Tongue (tissue), 2 donors: ENCODE measurements around the gene KRTAP2-2. TPM values are rescaled to one million over a fixed set of nuclear protein-coding genes. Genes with fewer than 3 reads are reported as not detected.
A peak's percentile ranks its signal among the peaks of the same experiment; 100 is the strongest.
"Not testable (repeated sequence)": the region's sequence is repeated elsewhere in the genome, so short reads cannot be mapped to it uniquely, and the experiment has no call there.

Experiments
- DNase-seq: peaks from one replicate; pipeline ENCODE4 v3.0.0-alpha.2; 2015
- total RNA-seq: library from RNA; depleted of rRNA; stranded (reverse); fragments of >200 nt; gene quantifications from one replicate; pipeline ENCODE4 v1.2.3, GENCODE V29; 2014

The KRTAP2-2 gene
- total RNA-seq, 1 donor from 2014 or later: not detected

DNA sequence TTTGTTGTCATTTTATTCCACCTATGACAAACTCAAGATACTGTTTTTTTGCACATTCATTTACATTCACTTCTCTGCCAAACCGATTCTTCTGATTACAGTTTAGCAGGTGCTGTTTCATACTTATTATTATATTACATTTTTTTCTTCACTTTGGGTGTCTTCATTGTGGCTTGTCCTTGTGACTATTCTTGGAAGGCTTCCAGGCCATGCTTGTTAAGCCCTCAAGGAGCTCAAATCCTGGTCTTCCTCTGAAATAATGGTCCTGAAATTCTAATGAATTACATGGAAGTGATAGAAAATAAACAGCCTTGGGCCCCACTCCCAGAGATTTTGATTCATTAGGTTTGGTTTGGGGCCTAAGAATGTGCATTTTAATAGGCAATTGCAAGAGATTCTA is 9.3 kb upstream of the KRTAP2-2 start:
- no peak for DNase-seq

DNA sequence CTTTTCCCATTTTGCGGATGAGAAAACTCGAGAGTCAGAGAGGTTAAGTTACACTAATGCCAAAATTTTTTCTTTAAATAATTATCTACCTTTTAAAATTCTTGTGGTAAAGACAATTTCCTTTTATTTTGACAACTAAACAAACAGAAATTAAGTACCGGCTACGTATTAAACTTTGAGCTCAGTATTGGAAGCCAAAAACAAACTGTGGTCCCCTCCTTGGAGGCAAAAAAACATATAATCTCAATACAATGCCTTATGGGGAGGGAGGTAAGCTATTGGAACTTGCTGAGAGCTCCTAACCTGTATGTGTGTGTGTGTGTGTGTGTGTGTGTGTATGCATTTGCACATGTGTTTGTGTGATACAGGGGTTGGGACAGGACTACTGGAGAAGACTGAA is 8.4 kb upstream of the KRTAP2-2 start:
- no peak for DNase-seq

DNA sequence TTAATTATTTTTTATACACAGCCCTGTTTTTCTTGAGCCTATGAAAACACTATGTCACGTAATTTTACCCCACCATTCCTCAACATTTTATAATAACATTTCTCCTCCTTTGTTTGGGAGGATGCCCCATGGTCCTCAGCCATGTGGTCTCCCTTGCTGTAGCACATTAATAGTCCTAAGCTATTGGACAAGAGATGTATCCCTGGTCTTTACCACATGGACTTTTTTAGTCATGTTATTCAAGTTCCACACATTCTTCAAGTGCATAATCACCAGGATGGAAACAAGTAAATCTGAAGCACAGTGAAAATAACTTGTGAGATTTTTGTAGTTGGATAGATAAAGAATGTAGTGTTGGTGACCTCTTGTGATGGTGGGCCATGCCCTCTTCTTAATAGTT is 6.9 kb upstream of the KRTAP2-2 start:
- DNase-seq: no peak

DNA sequence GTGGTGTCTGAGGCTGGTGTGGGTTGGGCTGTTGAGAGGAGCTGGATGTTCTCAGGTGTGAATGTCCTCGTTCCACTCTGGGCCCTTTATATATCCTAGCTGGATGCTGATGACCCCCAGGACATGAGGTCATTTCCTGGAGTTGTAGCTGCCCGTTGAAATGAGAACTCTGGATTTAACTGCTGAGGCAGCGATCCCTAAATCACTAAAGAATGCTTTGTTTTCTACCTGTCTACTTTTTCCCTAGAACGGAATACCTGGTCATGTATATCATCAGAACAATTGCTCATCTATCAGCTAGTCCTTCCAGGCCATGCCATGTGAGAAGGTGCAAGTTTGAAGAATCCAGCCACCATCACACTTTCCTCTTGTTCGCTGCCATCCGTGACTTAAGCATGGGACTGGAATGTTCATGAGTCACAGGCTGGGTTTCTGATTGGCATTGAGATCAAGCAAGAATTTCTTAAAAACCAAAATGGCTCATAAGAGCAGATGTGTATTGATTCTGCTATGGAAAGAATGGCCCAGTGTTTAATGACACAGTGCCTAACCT is 5.1 kb upstream of the KRTAP2-2 start, which contains the start of gene KRTAP2-3:
KRTAP2-3 (minus strand) TSS at position 63 of the 553 bp plus-strand sequence. CDS start 64 bp downstream, outside the sequence.
- no peak for DNase-seq

DNA sequence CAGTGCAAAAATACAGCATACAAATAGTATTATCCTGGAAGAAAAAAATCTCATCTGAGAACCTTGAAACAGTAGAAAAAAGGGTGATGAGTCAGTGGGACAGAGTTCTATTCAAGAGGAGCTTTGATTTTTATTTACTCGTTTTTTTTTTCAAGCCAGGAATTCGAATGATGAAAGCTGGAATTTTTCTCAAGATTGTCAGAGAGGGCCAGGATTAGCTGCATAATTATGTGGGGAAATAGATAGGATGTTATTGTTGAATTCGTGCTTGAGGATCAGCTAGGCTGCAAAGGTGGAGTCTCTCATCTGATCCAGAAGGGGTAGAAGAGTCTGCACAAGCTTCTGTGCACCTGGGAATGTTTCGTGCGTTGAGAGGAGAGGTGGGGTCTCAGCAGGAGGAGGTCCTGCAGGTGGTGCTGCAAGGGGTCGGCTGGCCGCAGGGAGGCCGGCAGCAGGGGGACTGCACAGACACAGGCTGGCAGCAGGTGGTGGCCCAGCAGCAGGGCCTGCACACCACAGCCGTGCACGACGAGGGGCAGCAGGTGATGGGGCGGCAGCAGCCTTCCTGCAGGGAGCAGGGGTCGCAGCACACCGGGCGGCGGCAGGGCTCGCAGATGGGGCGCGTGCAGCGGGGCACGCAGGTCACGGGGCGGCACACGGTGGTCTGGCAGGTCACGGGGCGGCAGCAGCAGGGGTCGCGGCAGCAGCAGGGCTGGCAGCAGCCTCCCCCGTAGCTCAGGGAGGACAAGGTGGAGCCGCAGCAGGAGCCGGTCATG is 4.4 kb upstream of the KRTAP2-2 start:
- not testable (repeated sequence) for DNase-seq

DNA sequence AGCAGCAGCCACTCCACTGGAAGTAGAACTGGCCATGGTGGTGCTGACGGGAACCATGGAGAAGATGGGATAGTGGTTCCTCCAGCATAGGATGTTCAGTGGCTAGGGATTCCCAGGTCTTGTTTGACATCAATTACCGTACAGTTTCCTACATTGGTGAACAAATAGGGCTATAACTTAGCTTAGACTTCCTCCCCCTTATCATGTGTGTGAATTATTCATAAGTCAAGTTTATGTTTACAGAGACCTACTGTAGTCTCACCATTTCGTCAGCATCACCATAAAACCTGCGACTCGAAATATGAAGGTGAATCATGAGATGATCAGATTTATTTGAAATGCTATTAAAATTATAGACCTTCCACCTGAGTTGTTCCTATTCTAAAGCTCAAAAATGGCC is 3.7 kb upstream of the KRTAP2-2 start:
- DNase-seq: no peak

DNA sequence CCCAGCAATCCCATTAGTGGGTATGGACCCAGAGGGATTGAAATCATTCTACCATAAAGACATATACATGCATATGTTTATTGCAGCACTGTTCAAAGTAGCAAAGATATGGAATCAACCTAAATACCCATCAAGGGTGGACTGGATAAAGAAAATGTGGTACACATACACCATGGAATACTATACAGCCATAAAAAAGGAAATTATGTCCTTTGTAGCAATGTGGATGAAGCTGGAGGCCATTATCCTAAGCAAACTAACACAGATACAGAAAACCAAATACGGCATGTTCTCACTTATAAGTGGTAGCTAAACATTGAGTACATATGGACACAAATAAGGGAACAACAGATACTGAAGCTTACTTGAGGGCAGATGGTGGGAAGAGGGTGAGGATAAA is 2.5 kb upstream of the KRTAP2-2 start:
- no peak for DNase-seq

DNA sequence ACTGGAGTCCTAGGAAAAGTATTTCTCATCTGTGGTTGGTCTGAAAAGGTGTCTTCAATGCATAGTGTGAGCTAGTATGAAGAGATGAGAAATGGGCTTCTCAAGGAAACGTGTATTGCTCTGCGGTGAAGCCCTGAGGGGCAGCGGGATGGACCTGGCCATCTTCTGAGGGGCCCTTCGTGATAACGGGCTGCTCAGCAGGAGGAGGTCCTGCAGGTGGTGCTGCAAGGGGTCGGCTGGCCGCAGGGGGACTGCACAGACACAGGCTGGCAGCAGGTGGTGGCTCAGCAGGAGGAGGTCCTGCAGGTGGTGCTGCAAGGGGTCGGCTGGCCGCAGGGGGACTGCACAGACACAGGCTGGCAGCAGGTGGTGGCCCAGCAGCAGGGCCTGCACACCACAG is 474 bp downstream of the KRTAP2-2 start:
- not testable (repeated sequence) for DNase-seq

DNA sequence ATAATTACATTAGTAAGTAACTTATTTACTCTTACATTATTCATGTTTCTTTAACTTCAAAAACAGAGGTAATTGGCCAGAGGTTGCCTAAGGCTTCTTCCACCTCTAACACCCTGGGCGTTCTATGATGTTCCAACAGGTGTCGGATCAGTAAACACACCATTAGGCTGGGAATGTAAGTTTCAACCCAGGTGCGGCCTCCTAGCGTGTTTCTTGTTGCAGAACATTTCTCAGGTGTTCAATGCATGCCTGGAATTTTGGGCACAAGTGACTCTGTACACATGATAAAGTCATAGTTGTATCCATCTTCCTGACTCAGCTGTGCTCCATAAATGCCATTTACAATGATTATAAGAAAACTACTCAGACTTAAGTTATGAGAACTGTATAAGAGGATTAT is 1.0 kb downstream of the KRTAP2-2 start:
- no peak for DNase-seq

DNA sequence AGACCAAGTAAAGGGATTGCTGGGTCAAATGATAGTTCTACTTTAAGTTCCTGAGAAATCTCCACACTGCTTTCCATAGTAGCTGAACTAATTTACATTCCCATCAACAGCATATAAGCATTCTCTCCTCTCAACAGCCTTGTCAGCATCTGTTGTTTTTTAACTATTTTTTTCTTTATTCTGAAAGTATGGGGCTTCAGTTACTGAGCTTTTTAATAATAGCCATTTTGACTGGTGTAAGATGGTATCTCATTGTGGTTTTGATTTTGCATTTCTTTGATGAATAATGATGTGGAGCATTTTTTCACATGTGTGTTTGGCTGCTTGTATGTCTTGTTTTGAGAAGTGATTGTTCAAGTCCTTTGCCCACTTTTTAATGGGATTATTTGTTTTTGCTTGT is 2.5 kb downstream of the KRTAP2-2 start:
- DNase-seq: no peak

DNA sequence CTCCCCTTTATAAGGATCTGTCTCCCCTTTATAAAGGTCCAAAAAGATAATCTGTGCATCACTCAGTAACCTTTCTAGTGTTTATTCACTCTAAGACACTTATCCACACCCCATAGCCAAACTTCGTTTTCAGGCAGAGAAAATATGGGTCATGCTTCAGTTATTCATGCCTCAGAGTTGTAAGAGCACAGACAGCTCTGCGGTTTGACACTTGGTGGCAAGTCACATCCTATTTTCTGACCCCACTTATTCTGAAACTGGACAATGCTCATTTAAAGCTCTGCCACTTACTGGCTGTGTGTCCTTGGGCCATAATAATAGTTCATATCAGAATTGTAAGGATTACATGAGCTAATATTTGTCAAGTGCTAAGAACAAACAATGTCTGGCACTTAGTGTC is 5.9 kb downstream of the KRTAP2-2 start:
- no peak for DNase-seq

DNA sequence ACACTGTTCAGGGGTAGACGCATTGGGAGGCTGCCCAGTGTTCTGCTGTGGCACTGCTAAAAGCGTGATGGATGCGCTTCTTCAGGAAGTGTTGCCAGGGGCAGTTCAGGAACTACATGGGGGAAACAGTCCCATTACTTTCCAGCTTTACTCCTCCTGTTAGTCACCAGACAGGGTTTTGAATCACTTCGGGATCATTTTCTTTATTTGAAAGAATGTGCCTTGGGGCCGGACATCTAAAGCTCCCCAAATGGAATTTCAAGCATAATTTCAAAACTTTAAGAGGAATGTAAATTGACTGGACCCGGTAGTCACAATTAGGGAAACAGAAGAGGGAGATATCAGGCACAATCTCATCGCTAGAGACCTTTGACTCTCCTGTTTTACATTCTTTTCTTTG is 6.6 kb downstream of the KRTAP2-2 start:
- DNase-seq: no peak

DNA sequence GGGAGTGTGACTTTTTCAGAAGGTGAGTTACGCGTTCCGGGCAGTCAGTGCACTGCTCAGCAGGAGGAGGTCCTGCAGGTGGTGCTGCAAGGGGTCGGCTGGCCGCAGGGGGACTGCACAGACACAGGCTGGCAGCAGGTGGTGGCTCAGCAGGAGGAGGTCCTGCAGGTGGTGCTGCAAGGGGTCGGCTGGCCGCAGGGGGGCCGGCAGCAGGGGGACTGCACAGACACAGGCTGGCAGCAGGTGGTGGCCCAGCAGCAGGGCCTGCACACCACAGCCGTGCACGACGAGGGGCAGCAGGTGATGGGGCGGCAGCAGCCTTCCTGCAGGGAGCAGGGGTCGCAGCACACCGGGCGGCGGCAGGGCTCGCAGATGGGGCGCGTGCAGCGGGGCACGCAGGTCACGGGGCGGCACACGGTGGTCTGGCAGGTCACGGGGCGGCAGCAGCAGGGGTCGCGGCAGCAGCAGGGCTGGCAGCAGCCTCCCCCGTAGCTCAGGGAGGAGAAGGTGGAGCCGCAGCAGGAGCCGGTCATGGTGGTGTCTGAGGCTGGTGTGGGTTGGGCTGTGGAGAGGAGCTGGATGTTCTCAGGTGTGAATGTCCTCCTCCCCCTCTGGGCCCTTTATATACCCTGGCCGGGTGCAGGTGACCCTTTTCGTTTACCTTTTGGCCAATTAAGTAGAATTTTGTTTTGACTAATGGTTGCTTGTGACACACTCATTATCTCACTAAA is 8.1 kb downstream of the KRTAP2-2 start, which contains the start of gene KRTAP2-1:
KRTAP2-1 (minus strand) TSS at position 582 of the 731 bp plus-strand sequence; CDS start at position 533, 49 bp downstream.
- DNase-seq: not testable (repeated sequence)

DNA sequence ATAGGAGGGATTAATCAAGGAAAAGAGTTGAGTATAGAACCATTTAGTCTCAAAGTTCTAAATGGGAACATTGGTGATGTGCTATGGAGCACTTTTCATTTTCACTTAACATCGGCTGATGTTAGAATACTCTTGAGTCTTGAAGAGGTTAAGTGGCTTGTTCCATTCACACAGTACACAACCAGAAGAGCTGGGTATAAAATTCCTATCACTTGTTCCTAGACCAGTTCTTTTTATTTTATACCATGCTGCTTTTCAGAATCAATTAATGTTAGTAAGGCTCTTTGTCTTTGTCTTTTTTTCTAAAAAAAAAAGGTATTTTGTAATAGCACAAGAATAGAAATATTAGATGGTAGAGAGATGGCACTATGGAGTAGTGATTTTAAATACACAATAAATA is 12.1 kb downstream of the KRTAP2-2 start:
- no peak for DNase-seq

DNA sequence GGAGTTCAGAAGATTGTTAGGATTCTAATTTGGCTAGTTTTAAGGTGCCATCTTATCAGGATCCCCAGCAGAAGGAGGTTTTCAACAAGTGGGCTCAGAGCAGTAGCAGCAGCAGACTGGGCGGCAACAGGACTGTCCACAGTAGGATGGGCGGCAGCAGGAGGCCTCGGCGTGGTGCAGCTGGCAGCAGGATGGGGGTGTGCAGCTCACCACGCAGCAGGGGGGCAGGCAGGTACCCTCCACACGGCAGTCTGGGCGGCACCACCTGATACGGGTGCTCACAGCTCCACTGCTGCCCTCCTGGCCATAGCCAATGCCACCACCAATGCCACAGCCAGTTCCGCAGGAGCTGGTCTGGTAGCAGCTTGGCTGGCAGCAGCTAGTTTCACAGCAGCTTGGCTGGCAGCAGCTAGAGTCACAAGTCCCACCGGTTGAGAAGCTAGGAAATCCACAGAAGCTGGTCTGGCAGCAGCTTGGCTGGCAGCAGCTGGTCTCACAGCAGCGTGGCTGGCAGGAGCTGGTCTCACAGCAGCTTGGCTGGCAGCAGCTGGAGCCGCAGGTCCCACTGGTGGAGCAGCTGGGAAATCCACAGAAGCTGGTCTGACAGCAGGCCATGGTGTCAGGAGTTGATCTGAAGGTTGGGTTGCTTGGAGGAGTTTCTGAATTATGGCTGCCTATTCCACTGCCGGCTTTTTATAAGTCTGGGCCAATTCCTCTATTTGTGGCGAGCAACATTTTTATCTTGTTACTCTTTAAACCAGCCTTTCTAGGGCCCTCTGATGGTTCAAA is 14.1 kb downstream of the KRTAP2-2 start, which contains the start of gene KRTAP1-1:
KRTAP1-1 (minus strand) TSS at position 668 of the 789 bp plus-strand sequence; CDS start at position 615, 53 bp downstream.
- DNase-seq: peak; percentile 86

DNA sequence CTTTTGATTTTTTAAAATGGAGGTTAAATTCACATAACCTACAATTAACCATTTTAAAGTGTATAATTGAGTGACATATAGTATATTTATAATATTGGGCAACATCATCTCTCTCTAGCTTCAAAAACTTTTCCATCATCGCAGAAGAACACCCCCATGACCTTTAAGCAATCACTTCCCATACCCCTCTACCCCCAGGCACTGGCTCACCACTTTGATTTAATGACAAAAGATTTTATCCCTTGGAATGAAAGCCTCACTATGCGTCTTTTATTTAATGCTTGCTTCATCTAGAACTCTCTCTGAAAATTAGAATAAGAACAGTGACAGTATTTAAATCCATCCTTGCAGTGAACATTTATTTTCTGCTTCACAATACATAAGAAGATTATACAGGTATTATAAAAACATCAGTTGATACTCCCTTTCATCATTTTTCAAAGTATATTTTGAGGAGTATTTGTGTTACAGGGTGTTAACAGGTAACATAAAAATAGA is 17.1 kb downstream of the KRTAP2-2 start:
- no peak for DNase-seq

DNA sequence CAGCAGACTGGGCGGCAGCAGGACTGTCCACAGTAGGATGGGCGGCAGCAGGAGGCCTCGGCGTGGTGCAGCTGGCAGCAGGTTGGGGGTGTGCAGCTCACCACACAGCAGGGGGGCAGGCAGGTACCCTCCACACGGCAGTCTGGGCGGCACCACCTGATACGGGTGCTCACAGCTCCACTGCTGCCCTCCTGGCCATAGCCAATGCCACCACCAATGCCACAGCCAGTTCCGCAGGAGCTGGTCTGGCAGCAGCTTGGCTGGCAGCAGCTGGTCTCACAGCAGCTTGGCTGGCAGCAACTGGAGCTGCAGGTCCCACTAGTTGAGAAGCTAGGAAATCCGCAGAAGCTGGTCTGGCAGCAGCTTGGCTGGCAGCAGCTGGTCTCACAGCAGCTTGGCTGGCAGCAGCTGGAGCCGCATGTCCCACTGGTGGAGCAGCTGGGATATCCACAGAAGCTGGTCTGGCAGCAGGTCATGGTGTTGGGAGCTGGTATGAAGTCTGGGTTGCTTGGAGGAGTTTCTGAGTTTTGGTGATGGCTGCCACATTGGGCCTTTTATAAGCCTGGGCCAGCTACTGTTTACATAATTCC is 20.6 kb downstream of the KRTAP2-2 start, which contains the start of gene KRTAP1-3:
KRTAP1-3 (minus strand) TSS at position 529 of the 590 bp plus-strand sequence; CDS start at position 476, 53 bp downstream.
- peak; percentile 74 for DNase-seq

DNA sequence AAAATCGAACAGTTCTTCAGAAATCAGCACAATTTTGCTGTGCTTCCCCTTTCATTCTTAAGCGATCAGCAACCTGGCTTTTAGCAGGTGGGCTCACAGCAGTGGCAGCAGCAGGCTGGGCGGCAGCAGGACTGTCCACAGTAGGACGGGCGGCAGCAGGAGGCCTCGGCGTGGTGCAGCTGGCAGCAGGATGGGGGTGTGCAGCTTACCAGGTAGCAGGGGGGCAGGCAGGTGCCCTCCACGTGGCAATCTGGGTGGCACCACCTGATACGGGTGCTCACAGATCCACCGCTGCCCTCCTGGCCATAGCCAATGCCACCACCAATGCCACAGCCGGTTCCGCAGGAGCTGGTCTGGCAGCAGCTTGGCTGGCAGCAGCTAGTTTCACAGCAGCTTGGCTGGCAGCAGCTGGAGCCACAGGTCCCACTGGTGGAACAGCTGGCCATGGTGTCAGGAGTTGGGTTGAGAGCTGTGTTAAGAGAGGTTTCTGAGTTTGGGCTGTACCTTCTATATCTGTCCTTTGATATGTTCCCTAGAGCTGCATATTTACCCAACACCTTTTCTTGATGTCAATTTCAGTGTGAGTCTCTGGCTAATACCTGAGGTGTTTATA is 25.3 kb downstream of the KRTAP2-2 start, which contains the start of gene KRTAP1-4:
KRTAP1-4 (minus strand) TSS at position 563 of the 613 bp plus-strand sequence; CDS start at position 446, 117 bp downstream.
- no peak for DNase-seq

DNA sequence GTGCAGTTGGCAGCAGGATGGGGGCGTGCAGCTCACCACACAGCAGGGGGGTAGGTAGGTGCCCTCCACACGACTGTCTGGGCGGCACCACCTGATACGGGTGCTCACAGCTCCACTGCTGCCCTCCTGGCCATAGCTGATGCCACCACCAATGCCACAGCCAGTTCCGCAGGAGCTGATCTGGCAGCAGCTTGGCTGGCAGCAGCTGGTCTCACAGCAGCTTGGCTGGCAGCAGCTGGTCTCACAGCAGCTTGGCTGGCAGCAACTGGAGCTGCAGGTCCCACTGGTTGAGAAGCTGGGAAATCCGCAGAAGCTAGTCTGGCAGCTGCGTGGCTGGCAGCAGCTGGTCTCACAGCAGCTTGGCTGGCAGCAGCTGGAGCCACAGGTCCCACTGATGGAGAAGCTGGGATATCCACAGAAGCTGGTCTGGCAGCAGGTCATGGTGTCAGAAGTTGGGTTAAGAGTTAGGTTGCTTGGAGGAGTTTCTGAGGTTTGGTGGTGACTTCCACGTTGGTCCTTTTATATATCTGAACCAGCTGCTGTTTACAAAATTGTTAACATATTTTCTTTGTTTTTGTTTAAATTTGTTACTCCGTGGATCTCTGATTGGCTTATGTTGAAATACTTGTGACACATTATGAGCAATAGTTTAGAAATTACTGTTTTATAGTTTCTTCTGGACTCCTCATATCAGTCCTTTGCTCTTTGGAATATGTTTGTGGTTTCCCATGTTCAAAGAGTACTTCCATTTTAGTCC is 28.1 kb downstream of the KRTAP2-2 start, which contains the start of gene KRTAP1-5:
KRTAP1-5 (minus strand) TSS at position 494 of the 757 bp plus-strand sequence; CDS start at position 441, 53 bp downstream.
- DNase-seq: peak; percentile 77

DNA sequence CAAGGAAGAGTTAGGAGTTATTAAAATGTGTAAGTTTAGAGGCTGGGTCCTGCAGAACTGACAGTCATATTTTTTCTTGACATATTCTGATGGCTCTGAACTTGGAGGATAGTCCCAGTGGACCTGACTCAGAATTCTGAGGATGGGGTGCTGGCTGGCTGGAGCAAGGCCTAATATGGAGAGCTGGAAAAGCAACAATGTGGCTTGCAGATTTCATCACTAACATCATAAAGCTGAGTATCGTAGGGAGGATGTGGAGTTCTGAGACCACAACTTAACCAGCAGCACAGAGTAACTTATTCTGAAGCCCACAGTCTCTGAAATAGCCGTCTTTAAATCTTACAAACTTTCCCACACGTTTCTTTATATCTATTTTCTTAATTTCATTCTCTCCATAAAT is 30.3 kb downstream of the KRTAP2-2 start:
- DNase-seq: no peak
